NCI-H1092 treated with DMSO at 0.1 percent for 48 hours (cell line): ENCODE results near the gene RPL22.

Source experiments
- DNase-seq: peaks from one replicate; lab custom pipeline; 2025; lab: John Stamatoyannopoulos, UW

The RPL22 gene

GRCh38 chr1:6200188-6200809, 904 bp upstream of the RPL22 start:
- DNase-seq, result peak; percentile 80

GRCh38 chr1:6198646-6199297, 623 bp downstream of the RPL22 start:
- no peak for DNase-seq

GRCh38 chr1:6197746-6198427, 1.5 kb downstream of the RPL22 start:
- DNase-seq, result no peak

GRCh38 chr1:6191968-6192367, 7.4 kb downstream of the RPL22 start:
- DNase-seq, result no peak

- DNase-seq, result no peak
Measured at GRCh38 chr1:6188466-6188865, 10.9 kb downstream of the RPL22 start.

DNA sequence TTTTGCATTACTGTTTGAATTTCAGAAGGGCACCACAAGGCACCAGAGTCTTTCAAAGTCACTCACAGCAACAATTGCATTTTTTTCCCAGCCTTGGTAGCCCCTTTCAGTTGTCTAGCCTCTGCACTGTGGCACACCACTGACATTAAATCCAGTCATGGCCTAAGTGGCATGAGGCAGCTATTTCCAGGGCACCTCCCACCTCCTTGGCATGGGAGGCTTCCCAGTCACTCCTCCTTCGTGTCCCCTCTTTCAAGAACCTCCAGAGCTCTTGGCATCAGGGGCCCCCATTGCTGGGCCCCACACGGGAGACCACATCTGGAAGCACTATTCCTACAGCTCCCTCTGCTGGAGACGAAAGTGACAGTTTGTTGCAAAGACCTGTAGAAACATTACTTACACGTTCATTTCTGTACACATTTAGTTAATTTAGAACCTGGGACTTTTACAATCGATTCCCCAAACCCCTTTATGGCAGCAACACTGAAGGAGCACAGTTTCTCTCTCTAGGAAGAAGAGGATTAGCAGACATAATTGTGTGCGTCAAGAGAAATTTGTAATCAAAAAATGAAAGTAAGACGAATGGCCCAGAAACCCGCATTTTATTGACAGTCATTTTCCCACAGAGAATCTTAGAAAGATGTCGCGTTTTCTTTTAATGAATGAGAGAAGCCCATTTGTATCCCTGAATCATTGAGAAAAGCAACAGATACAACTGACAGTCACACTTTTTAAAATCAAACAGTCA, 13.6 kb downstream of the RPL22 start:
- no peak for DNase-seq

DNA sequence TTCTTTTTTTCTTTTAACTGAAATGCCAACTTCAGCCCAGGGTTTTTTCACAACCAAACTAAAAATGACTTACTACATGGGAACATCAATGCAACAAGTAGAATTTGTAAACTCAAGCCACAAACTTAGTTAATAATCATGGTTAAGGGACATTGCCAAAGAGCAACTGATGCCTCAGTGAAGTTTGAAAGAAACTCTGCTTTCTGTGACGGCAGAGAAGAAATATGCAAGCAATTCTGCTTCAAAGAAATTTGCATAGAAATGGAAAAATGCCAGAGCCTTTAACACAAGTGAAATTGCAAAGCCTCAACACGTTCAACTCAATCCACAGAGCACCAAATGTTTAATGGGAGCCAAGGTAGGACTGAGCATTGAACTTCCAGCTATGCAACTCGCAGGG, 14.2 kb downstream of the RPL22 start:
- no peak for DNase-seq

DNA sequence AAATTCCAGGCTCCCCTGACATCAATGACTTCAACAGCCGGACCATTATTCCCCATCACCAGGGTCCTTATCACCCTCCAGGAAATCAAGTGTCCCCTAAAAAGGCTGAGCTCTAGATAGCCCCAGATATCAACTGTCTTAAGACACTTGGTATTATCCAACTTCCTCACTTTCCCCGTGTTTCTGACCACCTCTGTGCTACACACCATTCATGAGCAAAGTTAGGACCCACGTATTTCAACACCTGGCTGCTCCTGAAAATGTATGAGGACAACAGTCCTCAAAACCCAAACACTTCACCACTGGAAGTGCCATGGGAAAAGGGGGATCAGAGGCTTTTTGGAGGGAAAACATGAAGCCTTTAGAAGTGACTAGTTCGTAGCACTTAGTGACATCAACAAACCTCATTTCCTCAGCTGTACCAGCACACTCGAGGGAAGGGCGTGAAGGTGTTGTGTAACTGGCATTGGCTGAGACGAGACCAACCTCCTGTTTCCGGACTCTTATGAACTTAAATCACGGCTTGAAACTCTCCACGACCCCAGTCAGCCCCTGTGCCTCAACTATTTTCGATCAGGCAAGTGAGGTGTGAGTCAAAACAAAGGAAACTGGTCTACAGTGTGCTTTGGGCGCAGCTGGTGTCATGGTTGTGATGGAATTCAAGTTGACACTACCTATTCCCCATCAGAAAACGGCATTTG, 15.2 kb downstream of the RPL22 start:
- DNase-seq, result no peak

GRCh38 chr1:6183520-6183989, 15.8 kb downstream of the RPL22 start:
- no peak for DNase-seq

- DNase-seq, result no peak
Measured at GRCh38 chr1:6181347-6181770, 18.0 kb downstream of the RPL22 start.

DNA sequence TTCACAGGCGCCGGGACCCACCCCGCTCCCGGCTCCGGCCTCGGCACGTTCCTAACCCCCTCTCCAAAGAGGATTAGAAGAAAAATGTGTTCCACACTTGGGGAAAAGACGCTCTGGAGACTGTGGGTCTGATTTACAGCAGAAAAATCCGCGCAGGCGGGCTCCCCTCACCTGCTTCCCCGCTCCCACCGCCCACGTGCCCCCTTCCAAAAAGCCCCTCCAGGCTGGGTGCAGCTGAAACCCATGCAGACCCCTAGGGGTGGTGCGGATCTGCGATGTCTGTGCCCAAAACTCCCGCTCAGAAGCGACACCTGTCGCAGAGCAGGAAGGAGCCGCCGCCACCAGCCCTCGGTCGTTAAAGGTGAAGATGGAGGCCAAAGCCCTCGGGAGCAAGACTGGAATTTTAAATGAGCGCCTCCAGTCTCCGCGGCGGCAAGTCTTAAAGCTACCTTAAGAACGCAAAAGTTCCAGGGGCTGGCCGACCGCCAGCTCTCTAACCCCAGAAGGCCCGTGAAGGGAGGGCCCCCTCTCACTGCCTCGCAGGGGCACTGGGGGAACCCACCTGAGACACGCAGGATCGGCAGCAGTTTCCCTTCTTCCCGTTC, 18.6 kb downstream of the RPL22 start:
- DNase-seq, result no peak

DNA sequence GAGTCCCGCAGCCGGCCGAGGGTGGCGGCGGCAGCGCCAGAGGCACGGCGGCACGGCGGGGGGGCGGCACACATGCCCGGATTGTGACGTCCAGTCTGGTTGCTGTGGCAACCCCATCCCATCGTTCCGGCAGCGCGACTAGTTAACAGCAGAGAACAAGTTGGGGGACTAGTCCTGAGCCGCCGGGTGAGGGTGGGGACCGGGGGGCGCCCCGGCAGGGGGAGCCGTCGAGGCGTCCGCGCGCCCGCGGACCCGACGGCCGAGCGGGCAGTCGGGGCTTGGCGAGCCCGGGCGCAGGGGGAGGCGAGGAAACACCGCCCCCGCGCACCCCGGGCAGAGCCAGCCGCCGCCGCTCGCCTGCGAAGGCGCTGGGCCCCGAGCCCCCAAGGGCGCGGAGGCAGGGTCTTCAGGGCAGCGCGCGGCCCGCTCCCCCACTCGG, 19.1 kb downstream of the RPL22 start, which contains the start of gene CHD5:
CHD5 (minus strand) TSS at position 54 of the 439 bp plus-strand sequence. CDS start 298 bp downstream, outside the sequence.
- peak; percentile 78 for DNase-seq

DNA sequence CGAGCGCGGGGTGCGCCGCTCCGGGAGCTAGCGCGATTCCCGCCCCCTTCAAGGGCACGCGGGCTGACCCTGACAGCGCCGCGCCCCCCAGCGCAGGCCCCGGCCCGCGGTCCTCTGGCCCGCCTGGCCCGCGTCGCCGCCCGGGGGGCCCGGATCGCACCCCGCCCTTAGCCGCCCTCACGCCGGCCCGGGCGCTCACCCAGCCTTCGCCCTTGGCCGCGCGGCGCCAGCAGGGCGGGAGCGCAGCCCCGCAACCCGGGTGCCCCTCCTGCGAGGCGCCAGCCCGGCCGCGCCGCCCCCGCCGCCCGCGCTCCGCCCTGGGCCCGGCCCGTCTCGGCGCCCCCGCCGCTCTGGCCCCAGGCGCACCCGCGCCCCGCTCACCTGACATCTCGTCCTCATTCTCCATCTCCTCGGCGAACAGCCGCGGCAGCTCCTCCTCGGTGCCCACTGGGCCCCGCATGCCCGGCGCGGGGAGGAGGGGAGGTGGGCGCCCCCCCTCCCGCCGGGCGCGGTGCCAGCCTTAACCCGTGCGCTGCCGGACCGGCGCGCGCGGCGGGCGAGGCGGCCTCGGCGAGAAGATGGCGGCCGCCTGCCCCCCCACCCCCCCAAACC, 19.7 kb downstream of the RPL22 start:
- no peak for DNase-seq

- no peak for DNase-seq
Measured at GRCh38 chr1:6178751-6179563, 20.4 kb downstream of the RPL22 start.

- no peak for DNase-seq
Measured at GRCh38 chr1:6177681-6178380, 21.6 kb downstream of the RPL22 start.

DNA sequence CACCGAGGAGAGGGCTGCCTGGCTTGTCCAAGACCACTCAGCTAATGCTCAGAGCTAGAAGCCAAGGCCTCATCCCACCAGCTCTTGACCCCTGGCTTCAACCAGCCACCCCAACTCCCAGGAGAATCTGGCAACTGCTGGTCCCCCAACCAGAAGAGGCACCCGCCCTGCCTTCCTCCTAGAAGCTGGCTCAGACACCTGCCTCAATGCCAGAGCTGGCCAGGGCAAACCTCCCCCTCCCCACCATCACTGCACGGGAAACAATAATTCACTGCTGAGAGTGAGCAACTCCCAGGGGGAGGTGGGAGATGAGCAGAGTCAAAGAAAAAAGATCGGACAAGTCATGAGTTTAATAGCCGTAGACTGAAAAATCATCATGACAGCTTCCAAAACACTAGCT, 22.6 kb downstream of the RPL22 start:
- DNase-seq, result no peak

GRCh38 chr1:6175411-6175828, 24.0 kb downstream of the RPL22 start:
- no peak for DNase-seq

DNA sequence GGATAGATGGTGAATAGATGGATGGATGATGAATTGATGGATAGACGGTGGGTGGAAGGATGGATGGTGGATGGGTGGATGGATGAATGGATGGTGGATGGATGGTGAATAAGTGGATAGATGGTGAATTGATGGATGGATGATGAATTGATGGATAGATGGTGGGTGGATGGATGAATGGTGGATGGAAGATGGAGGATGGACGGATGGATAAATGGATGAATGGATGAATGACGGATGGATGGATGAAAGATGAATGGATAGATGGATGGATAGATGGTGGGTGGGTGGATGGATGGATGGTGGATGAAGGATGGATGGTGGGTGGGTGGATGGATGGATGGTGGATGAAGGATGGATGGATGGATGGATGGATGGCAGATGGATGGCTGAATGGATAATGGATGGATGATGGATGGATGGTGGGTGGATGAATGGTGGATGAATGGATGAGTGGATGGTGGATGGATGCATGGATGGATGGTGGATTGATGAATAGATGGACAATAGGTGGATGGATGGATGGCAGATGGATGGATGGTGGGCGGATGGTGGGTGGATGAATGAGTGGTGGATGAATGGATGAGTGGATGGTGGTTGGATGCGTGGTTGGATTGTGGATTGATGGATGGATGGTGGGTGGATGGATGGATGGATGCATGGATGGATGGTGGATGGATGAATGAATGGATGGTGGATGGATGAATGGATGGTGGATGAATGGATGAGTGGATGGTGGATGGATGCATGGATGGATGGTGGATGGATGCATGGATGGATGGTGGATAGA, 24.6 kb downstream of the RPL22 start:
- no peak for DNase-seq
